GM21381 (cell line): ENCODE measurements around the gene BORCS5.
"Not testable (repeated sequence)": the region's sequence is repeated elsewhere in the genome, so short reads cannot be mapped to it uniquely, and the experiment has no call there.

Experiments used
- ATAC-seq: cut with Tn5 transposase; IDR thresholded peaks from one replicate; pipeline ENCODE4 v1.9.1; 2021; ENCODE audit warnings: mild to moderate bottlenecking, moderate library complexity; ENCODE audit not compliant: unreplicated experiment

Gene BORCS5

GRCh38 chr12:12480074-12480473 is 123.2 kb downstream of the BORCS5 start:
- ATAC-seq, result no peak

- ATAC-seq, result no peak
Measured at GRCh38 chr12:12481631-12482030, 124.8 kb downstream of the BORCS5 start.

- ATAC-seq, result no peak
Measured at GRCh38 chr12:12482150-12482761, 125.4 kb downstream of the BORCS5 start.

GRCh38 chr12:12482959-12483358 is 126.1 kb downstream of the BORCS5 start:
- peak; percentile 42 for ATAC-seq

- no peak for ATAC-seq
Measured at GRCh38 chr12:12483438-12483837, 126.6 kb downstream of the BORCS5 start.

GRCh38 chr12:12486661-12487240 is 129.9 kb downstream of the BORCS5 start:
- peak; percentile 76 for ATAC-seq

GRCh38 chr12:12487490-12487889 is 130.6 kb downstream of the BORCS5 start:
- no peak for ATAC-seq

- no peak for ATAC-seq
Measured at GRCh38 chr12:12488296-12488695, 131.4 kb downstream of the BORCS5 start.

GRCh38 chr12:12488823-12489550 is 132.1 kb downstream of the BORCS5 start:
- no peak for ATAC-seq

GRCh38 chr12:12491606-12492005 is 134.7 kb downstream of the BORCS5 start:
- ATAC-seq, result no peak

- ATAC-seq, result no peak
Measured at GRCh38 chr12:12492547-12492946, 135.7 kb downstream of the BORCS5 start.

- ATAC-seq, result no peak
Measured at GRCh38 chr12:12495536-12495935, 138.7 kb downstream of the BORCS5 start.

- ATAC-seq, result no peak
Measured at GRCh38 chr12:12498210-12498609, 141.3 kb downstream of the BORCS5 start.

GRCh38 chr12:12499909-12500604 is 143.2 kb downstream of the BORCS5 start:
- ATAC-seq, result no peak

- no peak for ATAC-seq
Measured at GRCh38 chr12:12501121-12501520, 144.2 kb downstream of the BORCS5 start.

- not testable (repeated sequence) for ATAC-seq
Measured at GRCh38 chr12:12502130-12502814, 145.4 kb downstream of the BORCS5 start.

- ATAC-seq, result no peak
Measured at GRCh38 chr12:12502815-12503151, 145.9 kb downstream of the BORCS5 start.

GRCh38 chr12:12503384-12504078 is 146.7 kb downstream of the BORCS5 start:
- ATAC-seq, result no peak

- peak; percentile 81 for ATAC-seq
Measured at GRCh38 chr12:12505544-12506495, 148.9 kb downstream of the BORCS5 start.
